Stimulated activated memory B cell treated with anti-CD40 and anti-IgM and Interleukin-4, amounts not matched to agents 10 μg/mL and 1 μg/mL and 100 μg/mL, for 72 hours (primary cell): ENCODE results near the gene ZNF581.
A peak's percentile ranks its signal among the peaks of the same experiment; 100 is the strongest.

Source experiments
- ATAC-seq: fragments of 150-1000 bp; cut with Tn5 transposase; 2 replicates; pipeline ENCODE4 v1.10.0; 2021
- H3K27ac Mint-ChIP-seq: one replicate; pipeline ENCODE4 v1.8.0; 2022; ENCODE audit warnings: mild to moderate bottlenecking, mixed read lengths
- H3K27me3 Mint-ChIP-seq: one replicate; pipeline ENCODE4 v1.8.0; 2022; ENCODE audit warnings: mixed read lengths
- H3K36me3 Mint-ChIP-seq: one replicate; pipeline ENCODE4 v1.8.0; 2022; ENCODE audit warnings: mixed read lengths
- H3K4me1 Mint-ChIP-seq: one replicate; pipeline ENCODE4 v1.8.0; 2022; ENCODE audit warnings: mixed read lengths
- H3K4me3 Mint-ChIP-seq: one replicate; pipeline ENCODE4 v1.8.0; 2022; ENCODE audit warnings: mild to moderate bottlenecking, moderate library complexity, mixed read lengths
- H3K9me3 Mint-ChIP-seq: one replicate; pipeline ENCODE4 v1.8.0; 2022; ENCODE audit warnings: mixed read lengths

ZNF581 gene

DNA sequence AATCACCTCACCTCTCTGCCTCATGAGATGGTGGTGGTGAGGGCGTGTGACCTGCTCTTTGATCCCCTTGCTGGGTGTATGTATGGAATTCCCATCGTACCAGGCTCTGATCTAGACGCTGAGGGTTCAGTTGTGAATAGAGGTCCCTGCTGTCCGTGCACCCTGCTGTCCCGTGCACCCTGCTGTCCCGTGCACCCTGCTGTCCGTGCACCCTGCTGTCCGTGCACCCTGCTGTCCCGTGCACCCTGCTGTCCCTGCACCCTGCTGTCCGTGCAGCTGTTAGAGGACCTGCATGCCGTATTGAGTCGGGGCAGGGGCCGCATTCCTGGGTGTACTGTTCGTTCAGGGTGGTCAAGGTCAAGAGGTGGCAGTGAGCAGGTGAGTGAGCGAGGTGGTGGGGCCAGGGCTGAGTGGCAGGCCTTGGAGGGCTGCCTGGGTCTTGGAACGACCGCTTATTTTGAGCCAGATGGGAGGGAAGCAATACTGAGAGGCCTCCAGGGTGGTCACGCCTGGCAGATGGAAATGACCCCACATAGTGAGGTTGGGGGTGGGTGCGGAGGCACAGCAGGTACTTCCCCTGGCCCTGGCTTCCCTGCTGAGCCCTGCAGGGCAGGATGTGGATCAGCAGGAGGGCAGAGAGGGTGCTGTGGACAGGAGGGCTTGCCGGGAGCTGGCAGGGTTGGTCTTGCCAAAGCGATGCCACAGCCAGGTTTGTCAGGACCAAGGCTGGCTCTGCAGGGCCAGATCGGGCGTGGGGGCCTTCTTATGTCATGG lies 27.0 kb downstream of the ZNF581 start:
- H3K4me1 Mint-ChIP-seq: peaks cover 47% of the 10 kb centered on the region
- peaks cover 56% of the 10 kb centered on the region for H3K36me3 Mint-ChIP-seq
- H3K4me3 Mint-ChIP-seq: no peak overlapping the region
- H3K27ac Mint-ChIP-seq: peak overlapping the region; percentile 48
- H3K27me3 Mint-ChIP-seq: no peaks in the 10 kb centered on the region
- no peak for ATAC-seq
- H3K9me3 Mint-ChIP-seq: no peaks in the 10 kb centered on the region

DNA sequence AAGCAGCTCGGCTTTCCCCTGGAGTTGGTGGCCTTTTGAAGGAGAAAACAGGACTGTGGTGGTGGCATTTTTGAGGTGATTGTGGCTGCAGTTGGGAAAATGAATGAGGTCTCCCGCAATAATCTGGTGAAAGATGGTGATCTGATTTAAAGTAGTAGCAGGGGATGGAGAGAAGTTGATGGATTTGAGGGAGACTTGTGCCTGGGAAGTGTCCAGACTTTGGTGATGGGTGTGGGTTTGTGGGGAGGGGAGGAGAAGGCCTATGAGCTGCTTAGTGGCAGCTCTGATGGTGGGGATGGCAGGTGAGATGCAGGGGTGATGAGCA lies 27.6 kb downstream of the ZNF581 start:
- Mint-ChIP-seq H3K36me3 (peaks cover 55% of the 10 kb centered on the region), H3K27ac (peak overlapping the region; percentile 48)

DNA sequence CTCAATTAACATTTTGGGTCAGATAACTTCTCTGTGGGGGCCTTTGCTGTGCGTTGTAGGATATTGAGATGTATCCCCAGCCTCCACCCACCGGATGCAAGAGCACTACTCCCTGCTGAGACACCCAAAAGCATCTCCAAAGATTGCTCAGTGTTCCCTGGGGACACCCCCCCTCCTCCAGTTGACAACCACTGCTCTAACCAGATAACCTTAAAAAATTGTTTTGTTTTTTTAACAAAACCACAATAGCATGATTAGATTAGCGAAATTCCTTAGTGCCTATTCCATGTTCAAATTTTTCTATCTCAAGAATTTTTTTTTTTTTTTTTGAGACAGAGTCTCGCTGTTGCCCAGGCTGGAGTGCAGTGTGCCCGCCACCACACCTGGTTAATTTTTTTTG lies 29.0 kb downstream of the ZNF581 start:
- no peak overlapping the region for H3K27ac Mint-ChIP-seq
- ATAC-seq: no peak

More for the DNA sequence above, 27.6 kb downstream of the ZNF581 start:
- H3K4me3 Mint-ChIP-seq: no peak overlapping the region
- peaks cover 52% of the 10 kb centered on the region for H3K4me1 Mint-ChIP-seq
- no peak for ATAC-seq
- H3K9me3 Mint-ChIP-seq: no peaks in the 10 kb centered on the region
- no peaks in the 10 kb centered on the region for H3K27me3 Mint-ChIP-seq

GRCh38 chr19:55673465-55673864 lies 30.0 kb downstream of the ZNF581 start:
- Mint-ChIP-seq H3K36me3 (peaks cover 61% of the 10 kb centered on the region), H3K27me3 (no peaks in the 10 kb centered on the region), H3K4me3 (no peak overlapping the region), H3K4me1 (peaks cover 75% of the 10 kb centered on the region), H3K9me3 (no peaks in the 10 kb centered on the region), H3K27ac (peak overlapping the region; percentile 78)
- no peak for ATAC-seq

More for the DNA sequence above, 29.0 kb downstream of the ZNF581 start:
- Mint-ChIP-seq H3K9me3 (no peaks in the 10 kb centered on the region), H3K4me1 (peaks cover 64% of the 10 kb centered on the region), H3K36me3 (peaks cover 58% of the 10 kb centered on the region), H3K4me3 (no peak overlapping the region), H3K27me3 (no peaks in the 10 kb centered on the region)

GRCh38 chr19:55673889-55674288 lies 30.4 kb downstream of the ZNF581 start:
- Mint-ChIP-seq H3K9me3 (no peaks in the 10 kb centered on the region), H3K27ac (peak overlapping the region; percentile 78), H3K27me3 (no peaks in the 10 kb centered on the region), H3K4me3 (no peak overlapping the region), H3K4me1 (peaks cover 79% of the 10 kb centered on the region), H3K36me3 (peaks cover 65% of the 10 kb centered on the region)
- no peak for ATAC-seq

- H3K27me3 Mint-ChIP-seq: no peaks in the 10 kb centered on the region
- H3K4me3 Mint-ChIP-seq: peak overlapping the region; percentile 98
- no peaks in the 10 kb centered on the region for H3K9me3 Mint-ChIP-seq
- H3K36me3 Mint-ChIP-seq: peaks cover 66% of the 10 kb centered on the region
- no peak for ATAC-seq
- H3K27ac Mint-ChIP-seq: peak overlapping the region; percentile 78
- peaks cover 84% of the 10 kb centered on the region for H3K4me1 Mint-ChIP-seq
Measured at GRCh38 chr19:55674459-55674840, 31.0 kb downstream of the ZNF581 start.

DNA sequence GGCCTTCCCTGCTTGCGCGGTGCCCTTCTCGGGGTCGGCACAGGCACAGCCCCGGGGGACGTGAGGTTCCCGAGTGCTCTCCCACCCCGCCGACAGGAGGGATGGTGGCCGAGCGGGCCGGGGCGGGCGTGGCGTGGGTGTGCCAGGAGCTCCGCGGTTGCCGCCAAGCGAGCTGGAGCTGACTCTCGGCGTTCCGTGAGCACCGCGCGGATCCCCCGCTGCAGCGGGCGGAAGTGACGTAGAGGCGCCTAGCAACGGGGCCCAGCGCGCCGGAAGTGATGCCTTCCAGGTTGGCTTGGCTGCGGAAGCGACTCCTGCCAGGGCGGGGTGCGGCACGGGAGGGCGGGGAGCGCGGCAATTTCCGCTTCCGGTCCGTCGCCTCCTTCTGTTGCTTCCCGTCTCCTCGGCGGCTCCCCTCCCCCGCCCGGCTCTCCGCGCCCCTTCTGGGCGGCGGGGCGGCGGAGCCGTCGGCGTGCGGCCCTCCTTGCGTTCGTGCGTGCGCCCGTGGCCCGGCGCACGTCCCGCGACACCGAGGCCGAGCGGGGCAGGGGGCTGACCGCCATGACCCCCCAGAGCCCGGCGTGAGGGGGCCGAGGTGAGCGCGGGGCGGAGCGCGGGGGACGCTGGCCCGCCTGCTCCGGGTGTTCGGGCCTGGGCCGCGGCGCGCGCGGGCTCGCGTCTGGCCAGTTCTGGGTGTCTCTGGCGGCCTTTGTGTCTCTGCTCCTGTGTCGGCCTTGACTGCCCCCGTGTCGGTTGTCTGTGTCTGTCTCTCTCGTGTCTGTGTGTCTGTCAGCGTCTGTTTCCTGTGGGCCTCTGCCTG lies 31.6 kb downstream of the ZNF581 start, which contains the start of gene EPN1:
Gene EPN1, plus strand, starts transcription at position 386 of the 820 bp plus-strand sequence. CDS start 3,402 bp downstream, outside the sequence.
- H3K27me3 Mint-ChIP-seq: no peaks in the 10 kb centered on the region
- H3K9me3 Mint-ChIP-seq: no peaks in the 10 kb centered on the region
- peak within 1 kb of the TSS; percentile 98 for H3K4me3 Mint-ChIP-seq
- peak; percentile 82 for ATAC-seq
- H3K27ac Mint-ChIP-seq: peak within 1 kb of the TSS; percentile 94
- peaks cover 84% of the 10 kb centered on the region for H3K4me1 Mint-ChIP-seq
- H3K36me3 Mint-ChIP-seq: peaks cover 67% of the 10 kb centered on the region

- Mint-ChIP-seq H3K9me3 (no peaks in the 10 kb centered on the region), H3K4me3 (peak overlapping the region; percentile 98), H3K27me3 (no peaks in the 10 kb centered on the region), H3K36me3 (peaks cover 68% of the 10 kb centered on the region), H3K4me1 (peaks cover 85% of the 10 kb centered on the region), H3K27ac (peak overlapping the region; percentile 94)
- no peak for ATAC-seq
Measured at GRCh38 chr19:55675661-55676354, 32.4 kb downstream of the ZNF581 start.

DNA sequence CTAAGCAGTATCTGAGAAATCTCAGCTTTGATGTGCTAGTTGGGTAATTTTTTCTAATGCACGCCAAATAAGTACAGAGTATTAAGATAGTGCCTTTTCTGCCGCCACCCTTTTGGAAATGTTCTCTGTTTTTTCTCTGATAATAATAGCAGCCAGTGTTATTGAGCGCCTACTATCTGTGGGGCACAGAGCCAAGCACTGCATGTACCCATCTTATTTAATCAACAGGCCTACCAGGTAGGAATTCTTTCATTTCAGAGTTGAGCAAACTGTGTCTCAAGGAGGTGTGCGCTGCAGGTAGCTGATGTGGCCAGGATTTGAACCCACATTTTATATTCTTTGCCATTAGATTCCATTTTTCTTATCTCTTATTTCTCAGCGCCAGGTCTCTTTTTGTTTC lies 32.9 kb downstream of the ZNF581 start:
- no peak for ATAC-seq
- H3K27me3 Mint-ChIP-seq: no peaks in the 10 kb centered on the region
- peaks cover 65% of the 10 kb centered on the region for H3K36me3 Mint-ChIP-seq
- H3K9me3 Mint-ChIP-seq: no peaks in the 10 kb centered on the region
- H3K4me3 Mint-ChIP-seq: peak overlapping the region; percentile 98
- H3K4me1 Mint-ChIP-seq: peaks cover 82% of the 10 kb centered on the region
- H3K27ac Mint-ChIP-seq: peak overlapping the region; percentile 94

GRCh38 chr19:55676889-55677505 lies 33.5 kb downstream of the ZNF581 start:
- ATAC-seq: no peak
- H3K9me3 Mint-ChIP-seq: no peaks in the 10 kb centered on the region
- no peaks in the 10 kb centered on the region for H3K27me3 Mint-ChIP-seq
- H3K4me1 Mint-ChIP-seq: peaks cover 77% of the 10 kb centered on the region
- peak overlapping the region; percentile 98 for H3K4me3 Mint-ChIP-seq
- peaks cover 60% of the 10 kb centered on the region for H3K36me3 Mint-ChIP-seq
- peak overlapping the region; percentile 94 for H3K27ac Mint-ChIP-seq

DNA sequence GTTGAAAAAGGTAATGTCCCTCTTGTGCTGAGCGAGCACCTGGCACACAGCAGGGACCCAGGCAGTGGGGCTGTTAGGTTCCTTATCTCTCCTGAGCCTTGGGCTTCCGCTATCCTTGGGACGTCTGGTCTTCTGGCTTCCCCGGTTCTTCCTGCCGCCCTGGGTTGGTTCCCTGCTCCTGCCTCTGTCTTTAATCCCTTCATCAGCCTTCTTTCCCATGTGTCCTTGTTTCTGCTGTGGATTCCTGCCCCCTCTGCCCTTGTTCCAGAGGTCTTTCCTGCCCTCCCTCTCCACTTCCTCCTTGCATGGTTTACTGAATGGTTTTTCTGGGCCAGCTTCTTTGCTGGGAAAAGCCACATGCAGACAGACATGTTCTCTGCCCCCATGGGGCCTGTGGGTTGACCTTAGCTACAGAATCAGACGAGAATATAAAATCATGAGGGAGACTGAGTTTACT lies 34.2 kb downstream of the ZNF581 start:
- Mint-ChIP-seq H3K4me3 (peak overlapping the region; percentile 98), H3K27ac (peak overlapping the region; percentile 94), H3K27me3 (no peaks in the 10 kb centered on the region), H3K36me3 (peaks cover 56% of the 10 kb centered on the region), H3K4me1 (peaks cover 72% of the 10 kb centered on the region), H3K9me3 (no peaks in the 10 kb centered on the region)
- peak; percentile 3 for ATAC-seq

- peak overlapping the region; percentile 98 for H3K4me3 Mint-ChIP-seq
- H3K9me3 Mint-ChIP-seq: no peaks in the 10 kb centered on the region
- ATAC-seq: peak; percentile 96
- peak overlapping the region; percentile 94 for H3K27ac Mint-ChIP-seq
- no peaks in the 10 kb centered on the region for H3K27me3 Mint-ChIP-seq
- peaks cover 53% of the 10 kb centered on the region for H3K36me3 Mint-ChIP-seq
- H3K4me1 Mint-ChIP-seq: peaks cover 71% of the 10 kb centered on the region
Measured at GRCh38 chr19:55678121-55678671, 34.7 kb downstream of the ZNF581 start.

DNA sequence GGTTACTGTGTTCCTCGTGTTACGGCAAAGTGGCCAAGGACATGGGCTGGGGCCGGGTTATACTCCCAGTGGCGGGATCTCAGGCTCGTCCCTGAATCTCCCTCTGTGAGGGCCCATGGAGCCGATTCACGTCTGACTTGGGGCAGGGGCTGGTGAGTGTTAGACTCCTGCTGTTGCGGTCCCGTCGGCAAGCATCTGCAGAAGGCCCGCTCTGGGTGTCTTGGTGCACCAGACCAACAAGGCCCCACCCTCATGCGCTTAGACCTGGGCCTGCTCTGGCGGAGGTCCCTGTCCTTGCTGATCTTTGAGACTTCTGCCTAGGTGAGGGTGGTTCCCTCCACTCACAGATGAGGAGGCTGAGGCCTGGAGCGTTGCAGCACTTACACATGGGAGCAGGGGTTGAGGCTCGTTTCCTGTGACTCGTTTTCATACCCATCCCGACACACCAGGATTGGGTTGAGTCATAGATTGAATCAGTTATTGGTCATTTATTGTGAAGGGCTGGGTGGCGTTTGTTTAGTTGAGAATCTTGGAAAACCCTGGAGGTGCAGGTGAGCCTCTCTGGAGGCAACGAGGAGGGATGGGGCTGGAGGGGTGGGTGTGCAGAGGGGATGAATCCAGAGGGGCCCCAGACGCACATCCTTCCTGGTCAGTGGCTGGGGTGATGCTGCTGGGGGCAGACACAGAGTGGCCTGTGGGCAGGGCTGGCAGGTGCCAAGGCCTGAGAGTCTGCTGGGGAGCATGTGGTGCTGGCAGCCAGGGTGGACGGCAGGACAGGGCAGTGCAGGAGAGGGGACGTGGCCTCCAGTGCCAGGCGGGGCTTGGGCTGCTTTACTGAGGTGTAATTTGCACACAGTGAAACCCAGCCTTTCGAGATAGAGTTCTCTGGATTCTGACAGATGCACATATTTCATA lies 36.2 kb downstream of the ZNF581 start:
- Mint-ChIP-seq H3K36me3 (peaks cover 51% of the 10 kb centered on the region), H3K27ac (peak overlapping the region; percentile 94), H3K4me1 (peaks cover 60% of the 10 kb centered on the region), H3K9me3 (no peaks in the 10 kb centered on the region), H3K27me3 (no peaks in the 10 kb centered on the region), H3K4me3 (no peak overlapping the region)
- ATAC-seq: no peak
